OCI-LY7 (cell line): ENCODE results near the gene CSNK1G2.

ENCODE experiments used
- EZH2phosphoT487 ChIP-seq: fragments of 200-600 bp; sonication (generic); IDR thresholded peaks from 2 replicates; pipeline ENCODE4 v1.6.1; 2018; ENCODE audit warnings: low read depth, borderline replicate concordance, mild to moderate bottlenecking, mixed run types, antibody characterized with exemption, low read length, moderate library complexity, mixed read lengths
- TF ChIP-seq, protein P1 (sequence below): fragments of 200-600 bp; sonication (generic); conservative IDR thresholded peaks from 2 replicates; pipeline ENCODE4 v1.5.1; 2014; ENCODE audit warnings: mild to moderate bottlenecking, antibody characterized with exemption, low read length, moderate library complexity, mixed read lengths

DNA sequence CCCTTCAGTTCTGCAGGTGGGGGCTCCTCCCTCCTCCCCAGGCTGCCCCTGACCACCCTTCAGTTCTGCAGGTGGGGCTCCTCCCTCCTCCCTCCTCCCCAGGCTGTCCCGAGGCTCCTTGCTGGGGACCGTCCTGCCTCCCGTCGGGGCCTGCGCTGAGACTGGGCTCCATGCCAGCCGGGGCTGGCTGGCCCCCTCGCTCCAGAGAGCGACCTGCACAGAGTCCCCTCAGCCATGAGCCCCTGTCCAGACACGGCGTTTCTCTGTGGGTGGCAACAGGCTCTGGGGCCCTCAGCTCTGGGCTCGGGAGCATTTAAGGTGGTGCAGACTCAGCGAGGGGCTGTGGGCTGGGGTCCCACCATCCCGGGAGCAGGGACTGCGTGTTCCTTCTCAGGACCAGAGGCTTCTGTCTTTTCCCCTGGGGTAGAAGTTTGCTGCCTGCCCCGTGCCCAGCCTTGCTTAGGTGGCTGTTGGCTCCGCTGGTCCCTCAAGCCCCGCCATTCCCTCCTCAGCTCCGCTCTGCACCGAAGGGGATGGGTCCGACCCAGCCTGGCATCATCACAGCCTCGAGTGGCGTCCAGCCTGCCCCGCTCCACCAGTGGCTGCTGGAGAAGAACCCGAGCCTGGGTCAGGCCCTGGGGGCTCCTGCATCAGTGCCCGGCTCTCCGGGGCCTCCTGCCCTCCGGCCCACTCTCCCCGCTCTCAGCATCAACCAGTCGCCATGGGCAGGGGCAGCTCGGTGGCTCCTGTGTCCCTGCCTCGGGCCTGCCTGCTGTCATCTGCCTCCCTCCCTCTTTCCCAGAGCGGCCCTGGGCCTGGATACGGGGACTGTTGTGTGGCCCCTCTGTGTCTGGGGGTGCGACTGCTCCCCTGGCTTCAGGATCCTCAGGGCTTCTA lies 27.6 kb downstream of the CSNK1G2 start:
- TF ChIP-seq, protein P1, sequence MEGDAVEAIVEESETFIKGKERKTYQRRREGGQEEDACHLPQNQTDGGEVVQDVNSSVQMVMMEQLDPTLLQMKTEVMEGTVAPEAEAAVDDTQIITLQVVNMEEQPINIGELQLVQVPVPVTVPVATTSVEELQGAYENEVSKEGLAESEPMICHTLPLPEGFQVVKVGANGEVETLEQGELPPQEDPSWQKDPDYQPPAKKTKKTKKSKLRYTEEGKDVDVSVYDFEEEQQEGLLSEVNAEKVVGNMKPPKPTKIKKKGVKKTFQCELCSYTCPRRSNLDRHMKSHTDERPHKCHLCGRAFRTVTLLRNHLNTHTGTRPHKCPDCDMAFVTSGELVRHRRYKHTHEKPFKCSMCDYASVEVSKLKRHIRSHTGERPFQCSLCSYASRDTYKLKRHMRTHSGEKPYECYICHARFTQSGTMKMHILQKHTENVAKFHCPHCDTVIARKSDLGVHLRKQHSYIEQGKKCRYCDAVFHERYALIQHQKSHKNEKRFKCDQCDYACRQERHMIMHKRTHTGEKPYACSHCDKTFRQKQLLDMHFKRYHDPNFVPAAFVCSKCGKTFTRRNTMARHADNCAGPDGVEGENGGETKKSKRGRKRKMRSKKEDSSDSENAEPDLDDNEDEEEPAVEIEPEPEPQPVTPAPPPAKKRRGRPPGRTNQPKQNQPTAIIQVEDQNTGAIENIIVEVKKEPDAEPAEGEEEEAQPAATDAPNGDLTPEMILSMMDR: no peak
- TF ChIP-seq EZH2phosphoT487: no peak
